GM12872 (cell line): ENCODE results near the gene ADGRB3.

Experiments
- CTCF ChIP-seq: IDR thresholded peaks from 3 replicates; pipeline ENCODE4 v1.5.1; 2011; ENCODE audit warnings: low read depth, mild to moderate bottlenecking, low read length, moderate library complexity; ENCODE audit not compliant: insufficient read depth

The ADGRB3 gene

GRCh38 chr6:69338431-69339162 lies 703.5 kb downstream of the ADGRB3 start:
- TF ChIP-seq CTCF, result no peak

GRCh38 chr6:69339163-69339550 lies 704.1 kb downstream of the ADGRB3 start:
- TF ChIP-seq CTCF, result no peak

GRCh38 chr6:69340196-69340595 lies 705.1 kb downstream of the ADGRB3 start:
- no peak for TF ChIP-seq CTCF

- no peak for TF ChIP-seq CTCF
These were observed 708.8 kb downstream of the ADGRB3 start for GRCh38 chr6:69343851-69344250.

GRCh38 chr6:69349771-69350170 lies 714.7 kb downstream of the ADGRB3 start:
- no peak for TF ChIP-seq CTCF

- no peak for TF ChIP-seq CTCF
These were observed 727.1 kb downstream of the ADGRB3 start for GRCh38 chr6:69362209-69362608.

- no peak for TF ChIP-seq CTCF
These were observed 731.7 kb downstream of the ADGRB3 start for GRCh38 chr6:69366831-69367230.
